ENCODE measurements around the gene PTPN21. TPM values are rescaled to one million over a fixed set of nuclear protein-coding genes. Genes with fewer than 3 reads are reported as not detected.

The PTPN21 gene
- polyA plus RNA-seq, 1 experiment, result 16.0 TPM

- ChIA-PET CTCF (interaction anchor here (2.7 kb wide), 1 partner anchor 24 kb away, joined by 8 read pairs; no protein-coding TSS in a partner anchor), POLR2A (no interaction called here)
- DNase-seq (ENCODE audit: low read depth, low spot score), result no peak
These were observed 39.1 kb downstream of the PTPN21 start for GRCh38 chr14:88515499-88516221.

GRCh38 chr14:88507208-88507607, 47.6 kb downstream of the PTPN21 start:
- ChIA-PET POLR2A (no interaction called here), CTCF (no interaction called here)
- no peak for DNase-seq (ENCODE audit: low read depth, low spot score)
- no peaks in the 10 kb centered on the region for H3K9me3 ChIP-seq (ENCODE audit: control insufficient read depth, insufficient read depth, low read length)
- TF ChIP-seq CTCF (IDR thresholded peaks at IDR 0.05; ENCODE audit: low read depth, low read length), result no peak
- H3K4me3 ChIP-seq (ENCODE audit: low read depth, low read length), result no peak overlapping the region
- no peak overlapping the region for H3K27ac ChIP-seq (ENCODE audit: low read depth, low read length)
- no peaks in the 10 kb centered on the region for H3K27me3 ChIP-seq (ENCODE audit: control insufficient read depth, insufficient read depth, low read length)

More at GRCh38 chr14:88515499-88516221, 39.1 kb downstream of the PTPN21 start:
- Histone ChIP-seq H3K27ac (ENCODE audit: low read depth, low read length) (no peak overlapping the region), H3K27me3 (ENCODE audit: control insufficient read depth, insufficient read depth, low read length) (no peaks in the 10 kb centered on the region), H3K4me3 (ENCODE audit: low read depth, low read length) (no peak overlapping the region), H3K9me3 (ENCODE audit: control insufficient read depth, insufficient read depth, low read length) (no peaks in the 10 kb centered on the region)
- no peak for TF ChIP-seq CTCF (IDR thresholded peaks at IDR 0.05; ENCODE audit: low read depth, low read length)

- no peaks in the 10 kb centered on the region for H3K9me3 ChIP-seq (ENCODE audit: control insufficient read depth, insufficient read depth, low read length)
- no peak for TF ChIP-seq CTCF (IDR thresholded peaks at IDR 0.05; ENCODE audit: low read depth, low read length)
- no peak overlapping the region for H3K27ac ChIP-seq (ENCODE audit: low read depth, low read length)
- POLR2A ChIA-PET, result no interaction called here
- no peaks in the 10 kb centered on the region for H3K27me3 ChIP-seq (ENCODE audit: control insufficient read depth, insufficient read depth, low read length)
- no peak overlapping the region for H3K4me3 ChIP-seq (ENCODE audit: low read depth, low read length)
- no peak for DNase-seq (ENCODE audit: low read depth, low spot score)
- CTCF ChIA-PET, result interaction anchor here (0.6 to 1.1 kb wide), 2 partner anchors 14 to 369 kb away, joined by 3 read pairs; no protein-coding TSS in a partner anchor
These were observed 49.2 kb downstream of the PTPN21 start for GRCh38 chr14:88505621-88506020.

- TF ChIP-seq CTCF (IDR thresholded peaks at IDR 0.05; ENCODE audit: low read depth, low read length), result no peak
- CTCF ChIA-PET, result interaction anchor here (0.6 to 1.6 kb wide), 2 partner anchors 13 to 370 kb away, joined by 3 to 7 read pairs; no protein-coding TSS in a partner anchor
- POLR2A ChIA-PET, result no interaction called here
- Histone ChIP-seq H3K27me3 (ENCODE audit: control insufficient read depth, insufficient read depth, low read length) (no peaks in the 10 kb centered on the region), H3K4me3 (ENCODE audit: low read depth, low read length) (no peak overlapping the region), H3K9me3 (ENCODE audit: control insufficient read depth, insufficient read depth, low read length) (no peaks in the 10 kb centered on the region), H3K27ac (ENCODE audit: low read depth, low read length) (no peak overlapping the region)
- DNase-seq (ENCODE audit: low read depth, low spot score), result no peak
These were observed 50.2 kb downstream of the PTPN21 start for GRCh38 chr14:88504602-88505001.

- H3K27ac ChIP-seq (ENCODE audit: low read depth, low read length), result no peak overlapping the region
- no peaks in the 10 kb centered on the region for H3K27me3 ChIP-seq (ENCODE audit: control insufficient read depth, insufficient read depth, low read length)
- no peak for DNase-seq (ENCODE audit: low read depth, low spot score)
- H3K9me3 ChIP-seq (ENCODE audit: control insufficient read depth, insufficient read depth, low read length), result no peaks in the 10 kb centered on the region
- CTCF ChIA-PET, result interaction anchor here (0.8 to 1.6 kb wide), 2 partner anchors 12 to 56 kb away, joined by 3 to 7 read pairs; no protein-coding TSS in a partner anchor
- no peak for TF ChIP-seq CTCF (IDR thresholded peaks at IDR 0.05; ENCODE audit: low read depth, low read length)
- no peak overlapping the region for H3K4me3 ChIP-seq (ENCODE audit: low read depth, low read length)
- POLR2A ChIA-PET, result no interaction called here
These were observed 50.9 kb downstream of the PTPN21 start for GRCh38 chr14:88503754-88504406.
